ENCODE measurements around the gene FAM149A. TPM values are rescaled to one million over a fixed set of nuclear protein-coding genes. Genes with fewer than 3 reads are reported as not detected.

FAM149A gene
- polyA plus RNA-seq, 2 of the 4 experiments (the other 2 are of a cell fraction) = 1.8 to 3.0 TPM

- no peak for TF ChIP-seq CHD2 (IDR thresholded peaks at IDR 0.05; ENCODE audit: low read length, partially characterized antibody)
- no peak for TF ChIP-seq KDM1A (IDR thresholded peaks at IDR 0.05; ENCODE audit: low read depth)
- TF ChIP-seq RNF2 (IDR thresholded peaks at IDR 0.05; ENCODE audit: borderline replicate concordance, low read depth) = no peak
- no peak for TF ChIP-seq MAX (IDR thresholded peaks at IDR 0.05)
- TF ChIP-seq BCL3 (IDR thresholded peaks at IDR 0.05) = no peak
These were observed 16.0 kb upstream of the FAM149A start (continued) for GRCh38 chr4:186088523-186088922.

GRCh38 chr4:186092296-186092695, 12.2 kb upstream of the FAM149A start:
- CTCF ChIA-PET = interaction anchor here (0.6 kb wide), 1 partner anchor 140 kb away, joined by 3 read pairs; no protein-coding TSS in a partner anchor
- H3K9me3 ChIP-seq = no peaks in the 10 kb centered on the region; the same call in 2 of the 3 replicates
- ATAC-seq (no peak), DNase-seq (ENCODE audit: low read depth in 1 of 2, low spot score in 1 of 2) (no peak), FAIRE-seq (no peak)
- H3K4me2 ChIP-seq = no peak overlapping the region
- H3K4me1 ChIP-seq = no peaks in the 10 kb centered on the region
- H3K4me3 ChIP-seq = no peak overlapping the region
- H3K27ac ChIP-seq = no peak overlapping the region
- TF ChIP-seq PHF8 (IDR thresholded peaks at IDR 0.05; ENCODE audit: borderline replicate concordance, low read depth) = no peak
- no peak for TF ChIP-seq ZFP36 (IDR thresholded peaks at IDR 0.05; ENCODE audit: borderline replicate concordance, partially characterized antibody)
- no peak for TF ChIP-seq SMC3 (IDR thresholded peaks at IDR 0.05)
- TF ChIP-seq FOXS1 (CRISPR knock-in tag; IDR thresholded peaks at IDR 0.05) = no peak
- no peak for TF ChIP-seq CBX2 (IDR thresholded peaks at IDR 0.05; ENCODE audit: borderline replicate concordance, low read depth)
- WGBS (ENCODE audit: missing lambda C conversion rate) = 72% methylated on average over 17 of the region's 17 CpGs
- POLR2A ChIA-PET = no interaction called here

GRCh38 chr4:186095406-186095805, 9.1 kb upstream of the FAM149A start:
- ChIA-PET POLR2A (no interaction called here), CTCF (interaction anchor here (1.1 to 1.2 kb wide), 2 partner anchors 41 to 58 kb away, joined by 3 to 4 read pairs; no protein-coding TSS in a partner anchor)
- no peak for ATAC-seq
- DNase-seq (ENCODE audit: low read depth in 1 of 2, low spot score in 1 of 2) = no peak
- no peaks in the 10 kb centered on the region for H3K4me1 ChIP-seq
- TF ChIP-seq CHD2 (IDR thresholded peaks at IDR 0.05; ENCODE audit: low read length, partially characterized antibody) = no peak
- no peak for TF ChIP-seq RAD21 (conservative IDR thresholded peaks at IDR 0.05 in 1 of 2, IDR thresholded peaks at IDR 0.05 in 1 of 2)
- TF ChIP-seq FOXS1 (CRISPR knock-in tag; IDR thresholded peaks at IDR 0.05) = no peak
- TF ChIP-seq ZC3H11A (IDR thresholded peaks at IDR 0.05) = no peak
- TF ChIP-seq PHF8 (IDR thresholded peaks at IDR 0.05; ENCODE audit: borderline replicate concordance, low read depth) = no peak
- TF ChIP-seq RFX5 (IDR thresholded peaks at IDR 0.05) = no peak
- no peak overlapping the region for H3K4me3 ChIP-seq
- no peak for FAIRE-seq
- WGBS (ENCODE audit: missing lambda C conversion rate) = 51% methylated on average over 13 of the region's 13 CpGs
- no peaks in the 10 kb centered on the region; the same call in 2 of the 3 replicates for H3K9me3 ChIP-seq
- no peak overlapping the region for H3K4me2 ChIP-seq
- no peak overlapping the region for H3K27ac ChIP-seq

GRCh38 chr4:186096681-186097165, 7.8 kb upstream of the FAM149A start:
- TF ChIP-seq POLR2A (IDR thresholded peaks at IDR 0.05; ENCODE audit: low read length) = no peak
- no peak for TF ChIP-seq HOXA7 (CRISPR knock-in tag; IDR thresholded peaks at IDR 0.05)
- TF ChIP-seq GATA3 (IDR thresholded peaks at IDR 0.05; ENCODE audit: borderline replicate concordance) = no peak
- no peak for TF ChIP-seq HOXB13 (CRISPR knock-in tag; IDR thresholded peaks at IDR 0.05; ENCODE audit: low read depth)
- TF ChIP-seq CTCF (IDR thresholded peaks at IDR 0.05) = no peak
- no peak for TF ChIP-seq NPAS2 (CRISPR knock-in tag; IDR thresholded peaks at IDR 0.05; ENCODE audit: borderline replicate concordance)
- no peak for TF ChIP-seq EP300 (IDR thresholded peaks at IDR 0.05)
- TF ChIP-seq HES2 (IDR thresholded peaks at IDR 0.05) = no peak
- no peak for TF ChIP-seq JUNB (IDR thresholded peaks at IDR 0.05)
- no peak for TF ChIP-seq ZSCAN20 (CRISPR knock-in tag; IDR thresholded peaks at IDR 0.05)
- TF ChIP-seq USF2 (IDR thresholded peaks at IDR 0.05) = no peak
- TF ChIP-seq MAZ (IDR thresholded peaks at IDR 0.05; ENCODE audit: borderline replicate concordance, low read depth, low read length) = no peak
- TF ChIP-seq KDM1A (IDR thresholded peaks at IDR 0.05; ENCODE audit: low read depth) = no peak
- no peak for TF ChIP-seq EHMT2 (IDR thresholded peaks at IDR 0.05; ENCODE audit: low read depth)
- POLR2A ChIA-PET = no interaction called here
- H3K4me3 ChIP-seq = no peak overlapping the region
- no peaks in the 10 kb centered on the region for H3K9me3 ChIP-seq
- DNase-seq (ENCODE audit: low read depth in 1 of 2, low spot score in 1 of 2) = no peak
- no peak for FAIRE-seq
- ATAC-seq = no peak
- no peak overlapping the region for H3K27ac ChIP-seq
- CTCF ChIA-PET = interaction anchor here (0.7 kb wide), 1 partner anchor 41 kb away, joined by 6 read pairs; no protein-coding TSS in a partner anchor
- H3K4me1 ChIP-seq = no peaks in the 10 kb centered on the region
- WGBS (ENCODE audit: missing lambda C conversion rate) = 43% methylated on average over 8 of the region's 9 CpGs
- H3K4me2 ChIP-seq = no peak overlapping the region

Data from A549 (cell line).